ENCODE measurements around the gene PRKACG.

- TF ChIP-seq CTCF (IDR thresholded peaks at IDR 0.05; ENCODE audit: low read length) (no peak), EZH2 (optimal IDR thresholded peaks at IDR 0.05; ENCODE audit: low read depth, low read length) (no peak)
Observed at GRCh38 chr9:69012696-69013381, 1.1 kb downstream of the PRKACG start.

Data from MM.1S (cell line).